AG08395 (cell line): ENCODE results near the gene TAAR9.
A peak's percentile ranks its signal among the peaks of the same experiment; 100 is the strongest.

Source experiments
- DNase-seq: peaks from one replicate; pipeline ENCODE4 v3.0.0; 2012; ENCODE audit warnings: mixed read lengths, low spot score

The TAAR9 gene

GRCh38 chr6:132537977-132538376 is at the start of gene TAAR9:
TAAR9 (plus strand) TSS chr6:132538277; CDS start chr6:132538290, 13 bp downstream.
- DNase-seq, result no peak

GRCh38 chr6:132489376-132489775 is 48.7 kb upstream of the TAAR9 start:
- no peak for DNase-seq

- peak; percentile 81 for DNase-seq
Observed at GRCh38 chr6:132490024-132490423, 48.1 kb upstream of the TAAR9 start.

- peak; percentile 32 for DNase-seq
Observed at GRCh38 chr6:132490478-132491204, 47.4 kb upstream of the TAAR9 start.

- DNase-seq, result peak; percentile 31
Observed at GRCh38 chr6:132491303-132491702, 46.8 kb upstream of the TAAR9 start.

- no peak for DNase-seq
Observed at GRCh38 chr6:132491881-132492280, 46.2 kb upstream of the TAAR9 start.

GRCh38 chr6:132494954-132495353 is 43.1 kb upstream of the TAAR9 start:
- no peak for DNase-seq

- no peak for DNase-seq
Observed at GRCh38 chr6:132495604-132496079, 42.4 kb upstream of the TAAR9 start.

- DNase-seq, result no peak
Observed at GRCh38 chr6:132496519-132497180, 41.4 kb upstream of the TAAR9 start.

GRCh38 chr6:132498638-132499037 is 39.4 kb upstream of the TAAR9 start:
- no peak for DNase-seq

GRCh38 chr6:132499757-132500156 is 38.3 kb upstream of the TAAR9 start:
- DNase-seq, result no peak

- peak; percentile 14 for DNase-seq
Observed at GRCh38 chr6:132504757-132505156, 33.3 kb upstream of the TAAR9 start.

- DNase-seq, result no peak
Observed at GRCh38 chr6:132505158-132505557, 32.9 kb upstream of the TAAR9 start.

- DNase-seq, result no peak
Observed at GRCh38 chr6:132506461-132506860, 31.6 kb upstream of the TAAR9 start.

GRCh38 chr6:132506869-132507808 is 30.9 kb upstream of the TAAR9 start:
- DNase-seq, result no peak

- no peak for DNase-seq
Observed at GRCh38 chr6:132511210-132511830, 26.8 kb upstream of the TAAR9 start.

- no peak for DNase-seq
Observed at GRCh38 chr6:132511831-132512220, 26.3 kb upstream of the TAAR9 start.

- no peak for DNase-seq
Observed at GRCh38 chr6:132512342-132512637, 25.8 kb upstream of the TAAR9 start.

- peak; percentile 97 for DNase-seq
Observed at GRCh38 chr6:132512638-132513632, 25.1 kb upstream of the TAAR9 start, which contains the start of gene STX7. STX7 (minus strand) TSS chr6:132513116; CDS start chr6:132503530, 9,586 bp downstream.

- DNase-seq, result no peak
Observed at GRCh38 chr6:132513831-132514545, 24.1 kb upstream of the TAAR9 start.
